Dendritic cell treated with granulocyte-macrophage colony-stimulating factor and Interleukin-4, amounts not matched to agents 40 ng/mL and 50 ng/mL, for 4 days (primary cell): Measurements from ENCODE around the gene TBC1D5.

Experiments used
- H3K27ac Mint-ChIP-seq: one replicate; pipeline ENCODE4 v1.8.0; 2022; ENCODE audit warnings: mild to moderate bottlenecking, mixed read lengths
- H3K27me3 Mint-ChIP-seq: one replicate; pipeline ENCODE4 v1.8.0; 2022; ENCODE audit warnings: mild to moderate bottlenecking, mixed read lengths
- H3K36me3 Mint-ChIP-seq: one replicate; pipeline ENCODE4 v1.8.0; 2022; ENCODE audit warnings: low read depth, mixed read lengths
- H3K4me1 Mint-ChIP-seq: one replicate; pipeline ENCODE4 v1.8.0; 2022; ENCODE audit warnings: low read depth, mixed read lengths
- H3K4me3 Mint-ChIP-seq: one replicate; pipeline ENCODE4 v1.8.0; 2022; ENCODE audit warnings: mild to moderate bottlenecking, moderate library complexity, mixed read lengths
- H3K9me3 Mint-ChIP-seq: one replicate; pipeline ENCODE4 v1.8.0; 2022; ENCODE audit warnings: mixed read lengths
- intact Hi-C: fragments of 100-400 bp; cut with micrococcal nuclease; formaldehyde crosslinking; loops from one replicate; pipeline ENCODE4 v1.15.0; 2022

TBC1D5 gene

DNA sequence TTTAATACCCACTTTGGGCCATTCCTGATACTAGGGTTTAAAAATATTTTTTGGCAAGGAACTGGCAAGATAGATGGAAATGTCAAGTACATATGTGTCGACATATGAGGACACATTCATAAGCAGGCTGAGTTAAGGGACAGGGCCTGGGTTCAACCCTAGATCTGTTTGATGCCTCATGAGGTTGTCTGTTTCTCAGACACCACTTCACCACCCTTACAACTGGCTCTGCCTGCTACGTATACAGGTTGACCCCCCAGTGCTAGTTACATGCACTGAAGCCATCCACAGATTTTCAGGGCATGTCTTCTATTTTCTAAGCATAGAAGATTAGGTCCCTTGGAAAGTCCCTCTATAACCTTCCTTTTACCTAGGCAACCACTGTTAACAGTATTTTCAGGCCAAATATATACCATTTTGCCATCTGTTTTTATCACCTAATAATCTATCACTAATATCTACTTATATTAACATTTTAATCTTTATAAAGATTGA lies 561.0 kb downstream of the TBC1D5 start:
- no peaks in the 10 kb centered on the region for H3K4me1 Mint-ChIP-seq
- intact Hi-C loops: no loop called here
- no peak overlapping the region for H3K4me3 Mint-ChIP-seq
- no peaks in the 10 kb centered on the region for H3K9me3 Mint-ChIP-seq
- no peaks in the 10 kb centered on the region for H3K27me3 Mint-ChIP-seq
- H3K27ac Mint-ChIP-seq: no peak overlapping the region
- peaks cover 40% of the 10 kb centered on the region for H3K36me3 Mint-ChIP-seq

- H3K9me3 Mint-ChIP-seq: no peaks in the 10 kb centered on the region
- no peak overlapping the region for H3K4me3 Mint-ChIP-seq
- H3K4me1 Mint-ChIP-seq: no peaks in the 10 kb centered on the region
- intact Hi-C loops: no loop called here
- H3K27me3 Mint-ChIP-seq: no peaks in the 10 kb centered on the region
- H3K27ac Mint-ChIP-seq: no peak overlapping the region
- peaks cover 36% of the 10 kb centered on the region for H3K36me3 Mint-ChIP-seq
Measured at GRCh38 chr3:17179381-17180205, 562.8 kb downstream of the TBC1D5 start.

- intact Hi-C loops: no loop called here
- Mint-ChIP-seq H3K27ac (no peak overlapping the region), H3K4me1 (no peaks in the 10 kb centered on the region), H3K36me3 (peaks cover 14% of the 10 kb centered on the region), H3K9me3 (no peaks in the 10 kb centered on the region), H3K4me3 (no peak overlapping the region), H3K27me3 (no peaks in the 10 kb centered on the region)
Measured at GRCh38 chr3:17176757-17177156, 565.7 kb downstream of the TBC1D5 start.

GRCh38 chr3:17175187-17175807 lies 567.1 kb downstream of the TBC1D5 start:
- no peaks in the 10 kb centered on the region for H3K27me3 Mint-ChIP-seq
- no peaks in the 10 kb centered on the region for H3K4me1 Mint-ChIP-seq
- no peak overlapping the region for H3K27ac Mint-ChIP-seq
- peaks cover 14% of the 10 kb centered on the region for H3K36me3 Mint-ChIP-seq
- H3K9me3 Mint-ChIP-seq: no peaks in the 10 kb centered on the region
- intact Hi-C loops: no loop called here
- H3K4me3 Mint-ChIP-seq: no peak overlapping the region

DNA sequence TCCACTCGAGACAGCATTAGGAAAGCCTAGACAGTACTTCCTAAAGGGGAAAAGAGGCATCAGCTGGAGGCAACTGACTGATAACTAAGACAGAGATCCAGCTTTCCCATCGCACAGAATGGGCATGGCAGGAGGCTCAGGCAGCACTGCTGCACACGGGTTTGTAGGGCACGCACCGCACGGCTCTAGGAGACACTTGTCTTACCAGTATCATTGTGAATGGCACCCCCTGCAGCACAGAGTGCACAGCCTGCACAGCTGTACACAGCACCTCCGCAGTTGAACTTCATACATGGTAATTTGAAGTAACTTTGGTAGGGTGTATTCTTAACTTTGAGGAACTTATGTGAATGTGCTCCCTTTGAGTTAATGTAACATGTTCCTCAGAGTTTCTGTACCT lies 576.1 kb downstream of the TBC1D5 start:
- intact Hi-C loops: no loop called here
- H3K4me1 Mint-ChIP-seq: no peaks in the 10 kb centered on the region
- H3K36me3 Mint-ChIP-seq: peaks cover 78% of the 10 kb centered on the region
- H3K27me3 Mint-ChIP-seq: no peaks in the 10 kb centered on the region
- no peak overlapping the region for H3K27ac Mint-ChIP-seq
- H3K9me3 Mint-ChIP-seq: no peaks in the 10 kb centered on the region
- H3K4me3 Mint-ChIP-seq: no peak overlapping the region

DNA sequence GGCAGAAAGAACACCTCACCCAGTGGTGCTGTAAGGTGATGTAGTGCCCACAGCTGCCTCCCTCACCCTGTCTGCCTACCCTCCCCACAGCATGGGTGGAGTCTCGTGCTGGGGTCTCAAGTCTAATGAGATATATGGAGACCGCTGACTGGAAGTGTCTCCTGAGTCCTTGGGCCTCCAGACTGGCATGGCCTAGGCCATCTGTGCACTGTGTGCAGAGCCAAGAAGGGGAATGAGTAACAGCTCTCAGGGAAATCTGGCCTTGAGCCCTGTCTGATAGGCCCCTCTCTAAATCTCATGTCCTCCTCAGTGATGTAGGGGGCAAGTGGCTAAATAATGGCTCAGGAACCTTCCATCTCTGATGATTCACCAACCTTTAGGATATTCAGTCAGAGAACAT lies 580.3 kb downstream of the TBC1D5 start:
- Mint-ChIP-seq H3K4me3 (no peak overlapping the region), H3K27me3 (no peaks in the 10 kb centered on the region), H3K36me3 (peaks cover 96% of the 10 kb centered on the region), H3K27ac (no peak overlapping the region), H3K9me3 (no peaks in the 10 kb centered on the region), H3K4me1 (no peaks in the 10 kb centered on the region)
- intact Hi-C loops: no loop called here

GRCh38 chr3:17160597-17160996 lies 581.8 kb downstream of the TBC1D5 start:
- no peaks in the 10 kb centered on the region for H3K4me1 Mint-ChIP-seq
- intact Hi-C loops: no loop called here
- no peaks in the 10 kb centered on the region for H3K27me3 Mint-ChIP-seq
- no peaks in the 10 kb centered on the region for H3K9me3 Mint-ChIP-seq
- H3K4me3 Mint-ChIP-seq: no peak overlapping the region
- peaks cover 96% of the 10 kb centered on the region for H3K36me3 Mint-ChIP-seq
- no peak overlapping the region for H3K27ac Mint-ChIP-seq

- intact Hi-C loops: no loop called here
Measured at GRCh38 chr3:17158941-17159682, 583.3 kb downstream of the TBC1D5 start.

DNA sequence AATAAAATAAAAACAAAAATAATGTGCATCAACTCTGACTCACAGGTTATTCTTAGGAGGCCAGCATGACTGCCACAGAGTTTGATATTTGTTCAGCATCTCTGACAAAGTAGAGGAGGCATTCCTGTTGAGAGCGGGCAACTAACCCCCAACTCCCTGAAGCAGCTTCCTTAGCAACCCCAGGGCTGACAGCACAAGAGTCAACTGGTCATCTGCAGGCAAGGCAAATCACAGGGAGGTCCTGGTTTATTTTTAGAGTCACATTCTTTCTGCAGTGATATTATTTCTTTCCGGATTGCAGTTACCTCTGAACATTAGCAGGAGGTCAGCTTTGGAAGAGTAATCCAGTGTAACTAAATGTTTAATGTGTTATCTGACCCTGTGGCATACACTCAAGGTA lies 584.7 kb downstream of the TBC1D5 start:
- Mint-ChIP-seq H3K27me3 (no peaks in the 10 kb centered on the region), H3K4me3 (no peak overlapping the region), H3K4me1 (no peaks in the 10 kb centered on the region), H3K36me3 (peaks cover 96% of the 10 kb centered on the region), H3K27ac (no peak overlapping the region), H3K9me3 (peaks cover 21% of the 10 kb centered on the region)
- intact Hi-C loops: no loop called here

More at GRCh38 chr3:17158941-17159682, 583.3 kb downstream of the TBC1D5 start:
- Mint-ChIP-seq H3K4me1 (no peaks in the 10 kb centered on the region), H3K9me3 (peaks cover 7% of the 10 kb centered on the region), H3K27me3 (no peaks in the 10 kb centered on the region), H3K36me3 (peaks cover 96% of the 10 kb centered on the region), H3K4me3 (no peak overlapping the region), H3K27ac (no peak overlapping the region)

DNA sequence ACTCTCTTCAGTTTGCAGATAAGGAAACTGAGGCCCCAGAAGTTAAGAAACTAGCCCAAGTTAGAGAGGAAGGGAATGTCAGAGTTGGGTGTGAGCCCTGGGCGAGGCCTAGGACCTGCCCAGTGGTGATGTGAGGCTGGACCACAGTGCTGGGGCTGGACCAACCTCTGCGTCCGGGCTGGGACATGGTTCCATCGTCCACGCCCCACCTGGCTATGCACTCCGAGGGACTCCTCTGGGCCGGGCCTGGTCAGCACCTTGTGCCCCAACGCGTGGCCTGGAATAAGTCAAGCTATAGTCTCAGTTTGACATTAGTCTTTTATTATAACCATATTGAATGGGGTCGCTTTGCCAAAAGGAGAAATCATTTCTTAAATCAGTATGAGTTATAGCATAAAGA lies 585.6 kb downstream of the TBC1D5 start:
- H3K4me3 Mint-ChIP-seq: no peak overlapping the region
- no peaks in the 10 kb centered on the region for H3K27me3 Mint-ChIP-seq
- H3K27ac Mint-ChIP-seq: no peak overlapping the region
- no peaks in the 10 kb centered on the region for H3K4me1 Mint-ChIP-seq
- H3K9me3 Mint-ChIP-seq: peaks cover 26% of the 10 kb centered on the region
- intact Hi-C loops: no loop called here
- peaks cover 94% of the 10 kb centered on the region for H3K36me3 Mint-ChIP-seq

DNA sequence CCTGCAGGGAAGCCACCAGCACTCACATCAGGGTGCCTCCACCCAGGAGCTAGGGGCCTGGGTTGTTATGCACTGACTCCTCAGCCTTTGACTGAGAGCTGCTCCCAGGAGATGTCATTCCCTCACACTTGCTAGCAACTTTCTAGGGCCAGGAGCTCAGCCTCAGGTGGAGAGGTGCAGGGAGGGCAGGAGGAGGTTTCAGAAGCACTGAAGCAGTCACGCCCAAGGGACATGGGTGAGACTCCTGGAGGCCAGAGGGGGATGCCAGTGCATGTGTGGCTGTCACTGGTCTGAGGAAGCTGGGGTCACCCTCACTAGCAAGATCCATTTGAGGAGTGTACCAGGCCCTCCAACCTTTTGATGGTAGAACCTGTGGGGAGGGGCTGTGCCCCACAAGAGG lies 586.5 kb downstream of the TBC1D5 start:
- Mint-ChIP-seq H3K4me3 (no peak overlapping the region), H3K4me1 (no peaks in the 10 kb centered on the region), H3K9me3 (peaks cover 26% of the 10 kb centered on the region), H3K27ac (no peak overlapping the region), H3K27me3 (no peaks in the 10 kb centered on the region), H3K36me3 (peaks cover 91% of the 10 kb centered on the region)
- intact Hi-C loops: no loop called here

- Mint-ChIP-seq H3K4me3 (no peak overlapping the region), H3K9me3 (peaks cover 26% of the 10 kb centered on the region), H3K4me1 (no peaks in the 10 kb centered on the region), H3K27me3 (no peaks in the 10 kb centered on the region), H3K27ac (no peak overlapping the region), H3K36me3 (peaks cover 81% of the 10 kb centered on the region)
- intact Hi-C loops: no loop called here
Measured at GRCh38 chr3:17154941-17155340, 587.5 kb downstream of the TBC1D5 start.

- Mint-ChIP-seq H3K36me3 (peaks cover 74% of the 10 kb centered on the region), H3K9me3 (peaks cover 26% of the 10 kb centered on the region), H3K27me3 (no peaks in the 10 kb centered on the region), H3K4me1 (no peaks in the 10 kb centered on the region), H3K4me3 (no peak overlapping the region), H3K27ac (no peak overlapping the region)
- intact Hi-C loops: no loop called here
Measured at GRCh38 chr3:17154221-17154620, 588.2 kb downstream of the TBC1D5 start.

DNA sequence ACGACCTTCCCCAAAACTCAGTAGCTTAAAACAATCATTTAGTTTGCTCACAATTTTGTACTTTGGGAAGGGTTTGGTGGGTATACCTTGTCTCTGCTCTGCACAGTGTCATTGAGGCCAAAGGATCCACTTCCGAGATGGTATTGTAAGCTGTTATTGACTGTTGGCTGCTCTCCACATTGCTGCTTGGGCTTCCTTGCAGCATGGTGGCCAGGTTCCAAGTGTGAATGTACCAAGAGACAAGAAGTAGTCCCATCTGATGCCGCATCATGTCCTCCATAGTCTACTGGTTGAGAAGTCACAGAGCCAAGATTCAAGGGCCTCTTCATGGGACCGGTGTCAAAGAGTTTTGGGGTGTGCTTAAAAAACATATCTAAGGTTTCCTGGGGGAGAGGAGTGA lies 589.2 kb downstream of the TBC1D5 start:
- intact Hi-C loops: no loop called here
- Mint-ChIP-seq H3K4me1 (no peaks in the 10 kb centered on the region), H3K27me3 (no peaks in the 10 kb centered on the region), H3K27ac (no peak overlapping the region), H3K36me3 (peaks cover 64% of the 10 kb centered on the region), H3K9me3 (peaks cover 26% of the 10 kb centered on the region), H3K4me3 (no peak overlapping the region)
